ENCODE measurements around the gene TRUB2. TPM values are rescaled to one million over a fixed set of nuclear protein-coding genes. Genes with fewer than 3 reads are reported as not detected.

The TRUB2 gene
- total and polyA plus RNA-seq, 2 of the 13 experiments (the other 11 are each of a cell fraction or from before 2014, with no cell fraction given): 22.3 to 41.2 TPM

- TF ChIP-seq CSRNP2 (CRISPR knock-in tag; conservative IDR thresholded peaks at IDR 0.05; ENCODE audit: low read depth): no peak
- no peak for TF ChIP-seq ZBTB38 (CRISPR knock-in tag; IDR thresholded peaks at IDR 0.05)
- no peak for TF ChIP-seq TRIM22 (IDR thresholded peaks at IDR 0.05)
- TF ChIP-seq TCF7 (IDR thresholded peaks at IDR 0.05; ENCODE audit: low read depth): no peak
- TF ChIP-seq ATF3 (CRISPR knock-in tag; IDR thresholded peaks at IDR 0.05): no peak
- no peak for TF ChIP-seq CBX2 (IDR thresholded peaks at IDR 0.05; ENCODE audit: low read depth, low read length)
- TF ChIP-seq CBX2 (CRISPR knock-in tag; IDR thresholded peaks at IDR 0.05; ENCODE audit: low read depth): no peak
- no peak for TF ChIP-seq ZNF570 (CRISPR knock-in tag; IDR thresholded peaks at IDR 0.05; ENCODE audit: borderline replicate concordance)
- 0 out of 4 replicates have a peak, but pooled peaks of 1 of the 2 experiments have one; percentile 0 for TF ChIP-seq MAFK (conservative IDR thresholded peaks at IDR 0.05 in 1 of 2, IDR thresholded peaks at IDR 0.05 in 1 of 2; ENCODE audit: low read length in 2 of 2)
- no peak for TF ChIP-seq ZNF614 (CRISPR knock-in tag; IDR thresholded peaks at IDR 0.05; ENCODE audit: borderline replicate concordance)
- TF ChIP-seq NFKB2 (CRISPR knock-in tag; IDR thresholded peaks at IDR 0.05; ENCODE audit: borderline replicate concordance): peak; percentile 38; the same call in 1 of the 2 replicates
- TF ChIP-seq UBTF (CRISPR knock-in tag; IDR thresholded peaks at IDR 0.05): no peak
- no peak for TF ChIP-seq SNAPC5 (CRISPR knock-in tag; IDR thresholded peaks at IDR 0.05; ENCODE audit: borderline replicate concordance)
- TF ChIP-seq RNF219 (CRISPR knock-in tag; IDR thresholded peaks at IDR 0.05): no peak
- TF ChIP-seq GATA4 (IDR thresholded peaks at IDR 0.05; ENCODE audit: borderline replicate concordance, low read depth): peak; percentile 78; the same call in 1 of the 2 replicates
- TF ChIP-seq CBFB (CRISPR knock-in tag; IDR thresholded peaks at IDR 0.05): peak; percentile 49; the same call in 1 of the 2 replicates
- no peak for TF ChIP-seq ZNF160 (CRISPR knock-in tag; IDR thresholded peaks at IDR 0.05)
- TF ChIP-seq HNRNPUL1 (IDR thresholded peaks at IDR 0.05; ENCODE audit: low read depth, low read length): no peak
- TF ChIP-seq ZMYM3 (CRISPR knock-in tag; IDR thresholded peaks at IDR 0.05): no peak
- TF ChIP-seq ATF7 (IDR thresholded peaks at IDR 0.05): no peak
- no peak for TF ChIP-seq ATF7 (CRISPR knock-in tag; IDR thresholded peaks at IDR 0.05)
- TF ChIP-seq U2AF2 (IDR thresholded peaks at IDR 0.05; ENCODE audit: low read depth, low read length): no peak
- TF ChIP-seq MEF2D (CRISPR knock-in tag; IDR thresholded peaks at IDR 0.05): no peak
- no peak for TF ChIP-seq BORCS8-MEF2B (CRISPR knock-in tag; IDR thresholded peaks at IDR 0.05)
Measured at GRCh38 chr9:128276008-128276573, 46.2 kb downstream of the TRUB2 start, which contains the start of gene SWI5 (continued).
